HG02981 (cell line): ENCODE data around the gene WDR27.

Experiments
- ATAC-seq: cut with Tn5 transposase; IDR thresholded peaks from one replicate; pipeline ENCODE4 v1.9.1; 2021; ENCODE audit warnings: mild to moderate bottlenecking, moderate library complexity; ENCODE audit not compliant: unreplicated experiment

Gene WDR27

GRCh38 chr6:169416249-169416648, 285.6 kb downstream of the WDR27 start:
- no peak for ATAC-seq

- no peak for ATAC-seq
These were observed 286.6 kb downstream of the WDR27 start for GRCh38 chr6:169415179-169415578.

DNA sequence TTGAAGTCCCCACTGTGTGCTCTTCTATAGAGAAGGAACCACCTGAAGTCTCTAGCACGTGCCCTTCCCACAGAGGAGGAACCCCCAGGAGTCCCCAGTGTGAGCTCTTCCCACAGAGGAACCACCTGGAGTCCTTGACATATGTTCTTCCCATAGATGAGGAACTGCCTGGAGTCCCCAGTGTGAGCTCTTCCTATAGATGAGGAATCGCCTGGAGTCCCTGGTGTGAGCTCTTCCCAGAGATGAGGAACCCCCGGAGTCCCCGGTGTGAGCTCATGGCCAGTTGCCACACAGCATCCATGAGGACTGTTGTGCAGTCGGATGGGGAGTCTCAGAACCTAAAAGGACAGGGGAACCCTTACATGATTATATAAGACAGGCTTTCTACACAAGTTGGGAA, 290.1 kb downstream of the WDR27 start:
- no peak for ATAC-seq

DNA sequence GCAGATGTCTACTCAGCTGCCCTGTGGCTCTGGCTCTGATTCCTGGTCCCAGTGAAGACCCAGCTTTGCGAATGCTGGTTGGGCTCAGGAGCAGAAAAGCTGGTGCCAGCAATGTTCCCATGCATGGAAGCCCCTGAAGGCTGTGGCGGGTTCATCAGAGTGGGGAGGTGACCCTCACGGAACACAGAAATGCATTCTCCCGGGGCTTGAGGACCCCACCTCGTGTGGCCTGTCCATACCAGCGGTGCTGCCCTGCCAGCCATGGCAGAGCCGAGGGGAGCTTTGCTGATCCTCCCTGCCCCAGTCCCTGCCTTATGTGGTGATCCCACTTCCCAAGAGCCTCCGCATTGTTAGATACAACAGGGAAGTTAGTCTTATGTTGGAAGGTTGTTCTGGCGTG, 290.5 kb downstream of the WDR27 start:
- ATAC-seq: no peak

DNA sequence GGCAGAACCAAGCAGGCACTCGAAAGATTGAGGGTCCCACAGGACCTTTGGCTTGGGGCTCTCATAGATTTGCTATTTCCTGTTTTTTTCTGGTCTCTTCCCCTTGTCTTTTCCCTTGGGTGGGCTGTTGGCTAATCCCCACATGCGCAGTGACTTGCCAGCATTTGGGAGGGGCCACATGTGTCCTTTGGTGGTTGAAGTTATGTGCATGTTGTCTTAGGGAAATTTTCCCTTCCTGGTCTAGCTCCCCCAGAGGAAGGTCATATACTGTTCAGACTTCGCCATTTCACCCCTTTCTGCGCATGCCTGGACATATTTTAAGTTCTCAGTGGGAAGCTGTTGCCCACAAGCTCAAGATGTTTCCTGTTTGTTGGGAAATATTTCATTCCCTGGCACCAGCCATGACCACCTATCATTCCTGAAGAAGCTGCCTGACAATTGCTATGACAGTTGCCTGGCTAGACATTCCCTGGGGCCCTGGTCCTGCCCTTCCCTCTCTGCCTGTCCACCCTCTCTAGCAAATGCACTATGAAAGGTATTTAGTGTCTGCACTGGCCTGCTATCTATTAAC, 292.0 kb downstream of the WDR27 start:
- no peak for ATAC-seq

- no peak for ATAC-seq
These were observed 294.5 kb downstream of the WDR27 start for GRCh38 chr6:169407325-169407724.
